OCI-M1 (cell line): ENCODE results near the gene UBTD1.
"Not testable (repeated sequence)": the region's sequence is repeated elsewhere in the genome, so short reads cannot be mapped to it uniquely, and the experiment has no call there.

Source experiments
- DNase-seq: peaks from one replicate; lab custom pipeline; 2025; lab: John Stamatoyannopoulos, UW

Gene UBTD1, protein sequence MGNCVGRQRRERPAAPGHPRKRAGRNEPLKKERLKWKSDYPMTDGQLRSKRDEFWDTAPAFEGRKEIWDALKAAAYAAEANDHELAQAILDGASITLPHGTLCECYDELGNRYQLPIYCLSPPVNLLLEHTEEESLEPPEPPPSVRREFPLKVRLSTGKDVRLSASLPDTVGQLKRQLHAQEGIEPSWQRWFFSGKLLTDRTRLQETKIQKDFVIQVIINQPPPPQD

DNA sequence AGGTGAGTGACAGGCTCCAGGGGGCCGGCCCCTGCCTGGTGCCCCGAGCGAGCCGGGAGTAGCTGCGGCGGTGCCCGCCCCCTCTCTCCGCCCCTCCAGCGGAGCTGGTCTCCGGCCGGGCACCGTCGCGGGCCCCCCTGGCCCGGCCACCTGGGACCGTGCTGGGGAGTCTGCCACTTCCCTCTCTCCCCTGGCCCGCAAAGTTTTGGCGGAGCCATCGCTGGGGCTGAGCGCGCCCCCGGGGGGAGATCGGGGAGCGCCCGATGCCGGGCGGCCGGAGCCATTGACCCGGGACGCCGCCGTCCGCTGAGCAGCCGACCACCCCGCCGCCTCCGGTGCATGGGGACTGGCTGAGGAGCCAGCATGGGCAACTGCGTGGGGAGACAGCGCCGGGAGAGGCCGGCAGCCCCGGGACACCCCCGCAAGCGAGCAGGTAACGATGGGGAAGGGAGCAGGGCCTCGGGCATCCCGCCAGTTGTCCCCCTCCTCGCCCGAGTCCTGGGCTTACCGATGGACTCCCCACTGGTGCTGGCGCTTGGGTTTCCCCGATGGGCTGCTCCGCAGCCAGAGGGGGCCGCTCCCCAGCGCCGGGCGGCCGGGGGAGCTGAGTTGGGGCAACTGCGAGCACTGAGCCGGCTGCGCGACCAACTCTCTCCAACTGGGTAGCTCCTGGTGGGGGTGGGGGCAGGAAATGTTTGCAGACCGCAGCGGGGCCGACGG lies at the start of gene UBTD1:
Gene UBTD1 (plus strand): TSS at position 84 of the 720 bp plus-strand sequence. CDS start 280 bp downstream, at position 364.
- peak; percentile 58 for DNase-seq

DNA sequence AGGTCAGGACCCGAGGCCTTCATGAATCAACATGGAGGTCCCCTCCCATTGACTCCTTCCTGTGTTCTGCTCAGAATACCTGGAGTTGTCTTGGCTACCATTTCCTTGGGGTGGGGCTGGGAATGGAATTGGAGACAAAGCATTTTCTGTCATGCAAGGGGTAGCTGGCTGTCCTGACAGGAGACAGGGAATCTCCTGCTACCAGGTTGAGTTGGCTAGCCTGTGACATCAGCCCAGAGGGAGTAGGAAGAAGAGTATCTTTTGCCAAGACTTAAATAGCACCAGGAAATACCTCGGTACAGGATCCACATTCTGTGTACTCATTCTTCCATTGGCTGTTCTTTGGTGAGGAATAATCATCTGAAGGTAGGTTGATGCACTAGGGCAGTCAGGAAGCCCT lies 47.9 kb upstream of the UBTD1 start:
- DNase-seq, result no peak

DNA sequence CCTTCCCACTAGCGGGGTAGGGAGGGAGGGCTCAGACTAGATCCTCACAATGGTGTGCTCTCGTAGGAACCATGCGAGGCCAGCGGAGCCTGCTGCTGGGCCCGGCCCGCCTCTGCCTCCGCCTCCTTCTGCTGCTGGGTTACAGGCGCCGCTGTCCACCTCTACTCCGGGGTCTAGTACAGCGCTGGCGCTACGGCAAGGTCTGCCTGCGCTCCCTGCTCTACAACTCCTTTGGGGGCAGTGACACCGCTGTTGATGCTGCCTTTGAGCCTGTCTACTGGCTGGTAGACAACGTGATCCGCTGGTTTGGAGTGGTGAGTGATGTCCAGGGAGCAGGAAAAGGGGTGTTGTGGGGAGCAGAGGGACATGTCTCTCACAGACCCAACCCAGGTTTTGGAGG lies 47.1 kb upstream of the UBTD1 start:
- DNase-seq, result no peak

DNA sequence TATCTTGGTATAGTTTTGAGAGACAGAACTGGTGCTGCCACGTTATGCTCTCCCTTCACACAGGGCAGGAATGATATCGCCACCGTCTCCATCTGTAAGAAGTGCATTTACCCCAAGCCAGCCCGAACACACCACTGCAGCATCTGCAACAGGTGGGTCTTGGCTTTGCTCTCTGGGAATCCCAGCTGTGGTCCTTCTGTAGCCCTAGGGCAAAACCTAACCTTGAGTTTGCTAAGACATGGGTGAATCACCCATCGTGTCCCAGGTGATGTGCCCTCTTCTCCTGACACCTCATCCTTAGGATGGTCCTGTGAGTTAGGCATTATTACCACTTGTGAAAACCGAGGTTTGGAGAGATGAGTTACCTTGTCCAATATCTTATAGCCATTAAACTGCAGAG lies 46.4 kb upstream of the UBTD1 start:
- no peak for DNase-seq

DNA sequence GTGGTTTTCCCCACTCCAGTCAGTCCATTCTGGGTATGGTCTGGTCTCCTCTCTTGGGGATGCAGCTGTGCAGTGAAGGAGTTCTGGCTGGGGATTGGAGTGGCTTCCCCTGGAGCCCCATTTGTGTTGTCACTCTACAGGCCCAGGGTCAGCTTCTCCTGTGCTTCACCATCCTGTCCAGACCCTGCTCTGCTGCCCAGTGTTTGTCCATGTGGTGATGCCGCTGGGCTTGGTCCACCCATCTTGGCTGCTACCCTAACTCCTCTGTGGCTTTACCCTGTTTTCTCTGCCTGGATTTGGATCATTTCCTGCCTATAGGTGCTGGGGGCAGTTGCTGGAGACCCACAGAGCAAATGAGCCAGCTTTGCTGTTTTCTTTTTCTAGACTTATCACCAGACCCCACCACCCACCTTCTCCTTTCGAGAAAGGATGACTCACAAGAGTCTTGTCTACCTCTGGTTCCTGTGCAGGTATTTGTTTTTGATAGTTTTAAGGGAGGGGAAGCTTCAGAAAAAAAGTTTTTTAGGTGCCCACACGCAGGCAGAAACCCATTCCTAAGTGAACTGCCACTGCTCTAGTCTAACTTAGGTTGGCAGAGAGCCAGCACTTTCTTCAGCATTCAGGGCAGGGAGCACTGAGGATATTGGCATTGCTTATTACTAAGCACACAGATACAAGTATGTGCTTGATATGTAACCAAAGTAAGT lies 44.2 kb upstream of the UBTD1 start:
- peak; percentile 17 for DNase-seq

DNA sequence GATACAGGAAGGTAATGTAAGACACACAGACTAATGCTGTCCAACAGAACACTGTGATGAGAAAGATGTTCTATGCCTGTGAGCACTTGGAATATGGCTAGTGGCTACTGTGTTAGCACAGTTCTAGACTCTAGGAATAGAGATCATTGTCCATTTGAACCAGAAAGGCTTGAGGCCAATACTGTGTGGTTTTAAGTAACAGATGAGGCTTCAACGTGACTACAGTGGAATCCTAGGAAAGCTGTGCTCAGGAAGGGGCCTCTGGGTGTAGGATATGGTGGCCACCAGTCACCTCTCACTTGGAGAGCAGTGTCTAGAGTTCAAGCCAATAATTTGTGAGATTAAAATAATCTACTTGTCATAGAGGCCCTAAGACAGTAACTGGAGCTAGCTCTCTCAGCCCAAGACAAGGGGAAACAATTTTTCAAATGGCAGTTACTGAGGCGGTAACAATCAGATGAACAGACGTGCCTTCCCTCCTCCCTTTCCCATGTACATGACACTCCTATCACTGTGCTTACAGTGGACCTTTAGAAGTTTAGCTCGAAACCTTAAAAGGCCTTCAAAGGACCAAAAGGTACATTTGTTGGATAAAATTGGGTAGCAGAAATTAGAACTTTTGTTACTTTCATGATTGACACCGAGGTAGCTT lies 42.6 kb upstream of the UBTD1 start:
- no peak for DNase-seq

DNA sequence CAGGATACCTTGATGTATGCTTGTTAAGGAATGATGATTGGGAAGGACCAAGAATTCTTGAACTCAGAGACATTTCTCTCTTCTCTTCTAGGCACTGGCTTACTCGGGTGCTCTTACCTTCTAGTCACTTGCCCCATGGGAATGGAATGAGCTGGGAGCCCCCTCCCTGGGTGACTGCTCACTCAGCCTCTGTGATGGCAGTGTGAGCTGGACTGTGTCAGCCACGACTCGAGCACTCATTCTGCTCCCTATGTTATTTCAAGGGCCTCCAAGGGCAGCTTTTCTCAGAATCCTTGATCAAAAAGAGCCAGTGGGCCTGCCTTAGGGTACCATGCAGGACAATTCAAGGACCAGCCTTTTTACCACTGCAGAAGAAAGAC lies 42.0 kb upstream of the UBTD1 start:
- no peak for DNase-seq

DNA sequence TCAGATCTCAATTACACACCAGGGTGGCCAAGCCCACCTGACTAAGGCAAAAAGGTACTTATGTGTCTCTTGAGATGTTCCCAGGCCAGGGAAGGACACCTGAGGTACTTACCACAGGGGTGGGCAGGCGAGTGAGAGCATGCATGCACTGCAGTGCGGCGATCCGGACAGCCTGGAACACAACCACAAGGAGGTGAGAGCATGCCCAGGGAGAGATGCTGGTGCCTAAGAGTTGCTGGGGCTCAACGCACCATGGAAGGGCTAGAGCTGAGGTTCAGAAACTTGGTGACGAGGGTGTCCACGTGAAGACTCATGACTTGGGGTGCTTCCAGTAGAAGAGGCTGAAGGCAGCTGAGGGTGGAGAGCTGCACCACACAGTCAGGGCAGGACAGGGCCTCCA lies 39.6 kb upstream of the UBTD1 start:
- DNase-seq, result no peak

DNA sequence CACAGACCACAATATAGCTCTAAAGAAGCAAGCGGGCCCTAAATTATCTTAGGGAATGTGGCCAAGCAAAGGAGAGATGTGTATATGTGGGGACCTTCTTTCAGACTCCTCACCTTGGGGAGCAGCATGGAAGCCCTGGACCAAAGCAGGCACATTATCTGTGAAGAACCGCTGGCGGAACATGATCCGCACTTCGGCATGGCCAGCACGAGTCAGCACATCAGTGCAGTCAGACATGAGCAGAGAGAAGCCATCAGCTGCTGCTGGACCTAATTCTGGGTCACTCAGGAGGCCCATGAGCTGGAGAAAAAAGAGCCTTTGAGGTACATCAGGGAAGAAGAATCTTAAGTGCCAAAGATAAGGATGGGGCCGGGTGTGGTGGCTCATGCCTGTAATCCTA lies 38.8 kb upstream of the UBTD1 start:
- no peak for DNase-seq

DNA sequence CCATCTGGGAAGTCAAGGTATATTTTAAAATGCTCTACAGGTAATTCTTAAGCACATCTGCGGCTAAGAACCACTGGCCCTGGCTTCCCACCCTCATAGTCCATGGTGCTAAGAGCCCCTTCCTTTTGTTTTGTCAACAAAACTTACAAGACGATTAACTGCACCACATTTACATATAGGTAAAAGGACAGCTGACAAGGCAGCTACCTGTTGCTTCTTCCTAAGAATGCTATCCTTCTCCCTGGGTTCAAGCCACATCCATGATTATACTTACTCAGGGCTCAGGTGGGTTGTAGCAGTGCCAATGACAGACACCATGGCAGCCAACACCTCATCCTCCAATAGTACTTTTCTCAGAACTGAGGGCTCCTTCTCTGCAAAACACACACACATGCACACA lies 36.4 kb upstream of the UBTD1 start:
- no peak for DNase-seq

DNA sequence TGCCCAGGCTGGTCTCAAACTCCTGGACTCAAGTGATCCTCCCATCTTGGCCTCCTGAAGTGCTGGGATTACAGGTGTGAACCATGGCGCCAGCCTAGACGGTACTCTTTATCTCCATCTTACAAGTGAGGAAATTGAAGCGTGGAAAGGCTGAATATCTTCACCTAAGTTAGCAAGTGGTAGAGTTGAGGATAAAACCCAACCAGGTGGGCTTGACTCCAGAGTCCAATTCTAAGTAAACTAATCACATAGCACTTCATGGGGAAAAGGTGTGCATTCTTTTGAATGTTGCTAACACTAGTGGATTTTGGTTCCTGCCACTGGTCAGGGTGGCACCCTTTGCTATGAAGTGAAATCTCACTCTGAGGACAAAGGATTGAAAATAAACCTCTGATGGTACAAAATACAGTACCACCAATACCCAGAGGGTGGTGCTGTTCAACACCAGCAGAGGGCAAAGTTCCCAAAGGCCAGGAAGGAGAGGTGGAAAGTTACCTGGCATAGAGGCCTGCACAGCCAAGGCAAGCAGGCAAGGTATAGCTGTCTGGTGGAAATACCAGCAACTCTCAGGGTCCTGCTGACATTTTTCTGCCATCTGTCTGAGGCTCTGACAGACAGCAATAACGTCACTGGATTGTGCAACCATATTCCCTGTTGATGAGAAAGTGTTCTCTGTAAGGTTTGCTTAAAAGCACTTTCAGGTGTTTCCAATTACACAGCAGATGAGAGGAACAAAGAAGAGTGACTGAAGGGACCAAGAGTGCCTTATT lies 35.2 kb upstream of the UBTD1 start:
- DNase-seq, result peak; percentile 73

DNA sequence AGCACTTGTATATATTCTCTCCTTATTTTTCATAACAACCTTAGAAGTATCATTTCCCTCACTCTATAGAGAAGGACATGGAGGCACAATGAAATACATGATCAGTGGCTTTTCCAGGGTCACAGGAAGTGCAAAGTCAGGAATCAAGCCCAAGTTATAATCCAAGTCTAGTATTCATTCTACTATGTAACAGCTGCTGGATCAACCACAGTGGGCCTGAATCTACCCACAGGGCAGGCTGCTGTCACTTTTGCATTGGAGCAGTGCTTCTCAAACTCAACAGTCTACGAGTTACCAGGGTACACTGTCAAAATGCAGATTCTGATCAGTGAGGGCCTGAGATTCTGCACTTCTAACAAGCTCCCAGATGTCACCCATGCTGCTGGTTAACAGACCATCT lies 34.5 kb upstream of the UBTD1 start:
- DNase-seq, result no peak

DNA sequence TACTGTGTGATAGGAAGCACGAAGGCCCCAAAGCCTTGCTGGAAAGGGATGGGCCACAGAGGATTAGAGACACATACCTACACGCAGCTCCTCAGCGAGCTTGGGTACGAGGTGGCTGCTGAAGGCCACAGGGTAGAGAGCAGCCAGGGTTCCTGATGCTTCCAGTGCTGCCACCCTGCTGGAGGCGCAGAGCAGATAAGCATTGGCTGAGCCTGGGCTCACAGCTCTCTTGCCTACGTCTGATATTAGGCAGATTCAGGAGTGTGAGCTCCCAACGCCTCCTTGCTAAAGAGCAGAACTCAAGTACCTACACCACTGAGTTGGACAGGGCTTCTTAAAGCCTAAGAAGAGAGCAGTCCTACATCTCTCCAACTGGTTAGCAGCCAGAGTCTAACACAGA lies 32.7 kb upstream of the UBTD1 start:
- no peak for DNase-seq

DNA sequence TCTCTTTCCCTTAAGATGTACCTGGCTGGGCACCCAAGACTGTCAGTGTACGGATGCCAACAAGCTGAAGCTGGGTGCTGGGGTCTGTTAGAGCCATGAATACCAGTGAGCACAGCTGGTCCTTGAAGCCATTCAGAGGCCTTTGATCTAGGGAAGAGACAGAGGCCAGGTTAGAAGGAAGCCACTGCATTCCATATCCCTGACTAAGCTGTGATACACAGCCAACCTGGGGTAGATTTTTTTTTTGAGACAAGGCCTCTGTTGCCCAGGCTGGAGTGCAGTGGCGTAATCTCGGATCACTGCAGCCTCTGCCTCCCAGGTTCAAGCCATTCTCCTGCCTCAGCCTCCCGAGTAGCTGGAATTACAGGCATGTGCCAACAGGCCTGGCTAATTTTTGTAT lies 32.0 kb upstream of the UBTD1 start:
- DNase-seq, result no peak

DNA sequence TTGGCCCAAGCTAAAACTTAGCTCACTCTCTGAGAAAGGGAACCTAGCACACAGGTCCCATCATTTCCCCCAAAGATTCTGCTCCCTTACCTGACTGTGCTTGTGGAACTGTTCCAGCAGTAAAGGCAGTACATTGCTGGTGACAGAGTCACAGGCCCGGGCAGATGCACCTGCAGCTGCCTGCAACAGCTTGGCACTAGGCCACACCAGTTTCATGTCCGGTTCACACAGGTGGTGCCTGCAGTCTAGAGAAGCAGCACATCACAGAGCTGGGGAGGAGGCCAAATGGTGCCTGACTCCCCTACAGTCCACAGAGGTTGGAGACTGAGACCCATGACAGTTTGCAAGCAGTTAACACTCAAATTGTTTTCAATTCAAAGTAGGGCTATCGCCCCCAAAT lies 30.6 kb upstream of the UBTD1 start:
- DNase-seq, result no peak

DNA sequence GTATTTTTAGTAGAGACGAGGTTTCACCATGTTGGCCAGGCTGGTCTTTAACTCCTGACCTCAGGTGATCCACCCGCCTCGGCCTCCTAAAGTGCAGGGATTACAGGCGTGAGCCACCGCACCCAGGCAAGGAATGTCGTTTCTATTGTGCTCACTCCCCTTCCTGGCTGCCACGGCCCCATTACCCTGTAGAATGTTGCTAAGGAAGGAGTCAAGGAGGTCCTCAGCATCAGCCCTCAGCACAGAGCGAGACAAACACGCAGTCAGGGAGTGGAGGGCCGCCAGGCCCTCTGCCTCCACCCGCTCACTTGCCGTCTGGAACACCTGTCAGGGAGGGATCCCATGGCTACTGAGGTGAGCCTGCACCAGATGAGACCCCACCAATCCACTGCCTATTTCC lies 29.9 kb upstream of the UBTD1 start:
- DNase-seq, result not testable (repeated sequence)

DNA sequence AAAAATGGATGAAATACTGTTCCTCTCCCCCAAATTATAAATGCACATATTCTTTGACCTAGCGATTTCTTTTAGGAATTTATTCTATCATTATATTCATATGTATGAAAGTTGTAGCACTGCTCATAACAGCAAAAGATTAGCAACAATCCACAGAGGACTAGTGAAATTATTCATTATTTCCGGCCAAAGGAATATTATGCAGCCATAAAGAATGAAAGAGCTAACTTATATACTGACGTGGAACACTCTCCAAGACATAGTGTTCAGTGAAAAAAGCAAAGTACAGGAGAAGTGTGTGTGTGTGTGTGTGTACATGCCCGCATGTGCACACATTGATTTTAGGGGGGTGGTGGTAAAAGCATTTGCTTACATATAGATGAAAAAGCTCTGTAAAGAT lies 23.8 kb upstream of the UBTD1 start:
- DNase-seq, result no peak

DNA sequence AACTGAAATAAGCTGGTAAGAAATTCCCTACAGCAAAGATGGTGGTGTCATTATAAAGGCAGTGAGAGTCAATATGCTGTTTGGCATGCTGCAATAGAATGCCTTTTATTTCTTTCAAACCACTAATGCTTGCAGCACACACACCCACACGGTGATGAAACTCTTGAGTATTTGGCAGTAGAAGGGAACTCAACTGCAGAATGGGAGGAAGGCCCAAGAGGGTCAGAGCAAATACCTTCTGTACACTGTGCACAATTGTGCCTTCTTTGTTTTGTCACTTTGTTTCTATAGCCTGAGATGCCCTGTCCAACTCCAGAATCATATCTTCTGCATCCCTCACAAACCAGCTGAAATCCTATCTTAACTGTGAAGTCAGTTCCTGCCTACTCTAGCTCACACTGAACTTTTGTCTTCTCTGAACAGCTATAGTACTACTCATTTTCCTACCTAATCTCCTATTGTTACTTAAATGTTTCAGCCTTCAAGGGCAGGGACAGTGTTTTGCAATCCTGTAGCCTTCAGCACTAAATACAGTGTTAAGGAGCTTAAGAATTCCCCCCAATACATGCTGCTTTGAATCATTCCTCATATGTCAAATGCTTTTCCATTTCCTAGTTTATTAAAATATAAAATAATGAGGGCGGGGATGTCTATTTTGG lies 22.7 kb upstream of the UBTD1 start:
- DNase-seq, result no peak

DNA sequence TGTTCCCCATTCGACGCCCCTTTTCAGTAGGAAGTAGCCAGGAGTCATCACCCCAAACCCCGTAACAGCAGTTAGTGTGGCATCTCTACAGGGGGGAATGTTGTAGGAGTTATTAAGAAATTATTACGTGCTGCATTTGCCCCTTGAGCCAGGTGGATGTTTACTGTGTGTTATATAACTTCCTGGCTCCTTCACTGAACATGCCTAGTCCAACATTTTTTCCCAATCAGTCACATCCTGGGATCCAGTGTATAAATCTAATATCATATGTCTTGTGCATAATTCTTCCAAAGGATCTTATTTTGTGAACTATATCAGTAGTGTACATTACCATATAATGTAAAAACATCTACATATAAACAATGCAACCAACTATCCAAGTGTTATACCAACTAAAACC lies 19.3 kb upstream of the UBTD1 start:
- DNase-seq, result not testable (repeated sequence)

DNA sequence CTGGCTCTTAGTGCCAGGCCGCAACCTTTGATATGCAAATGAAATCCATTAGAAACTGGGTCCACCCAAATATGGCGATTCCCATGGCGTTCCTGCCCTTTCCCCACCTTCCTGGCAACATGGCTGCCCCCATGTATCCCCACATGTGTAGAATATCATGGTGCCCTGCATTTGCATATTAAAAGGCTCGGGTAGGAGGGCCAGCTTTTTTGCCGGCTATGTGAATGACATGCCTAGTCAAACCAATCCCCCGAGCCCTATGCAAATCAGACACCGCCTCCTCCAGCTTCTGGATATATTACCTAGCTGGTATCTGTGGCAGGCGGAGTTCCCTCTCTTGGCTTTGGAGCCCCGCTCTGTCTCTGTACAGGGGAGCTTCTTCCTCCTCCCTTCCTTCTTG lies 18.8 kb upstream of the UBTD1 start:
- DNase-seq, result no peak

DNA sequence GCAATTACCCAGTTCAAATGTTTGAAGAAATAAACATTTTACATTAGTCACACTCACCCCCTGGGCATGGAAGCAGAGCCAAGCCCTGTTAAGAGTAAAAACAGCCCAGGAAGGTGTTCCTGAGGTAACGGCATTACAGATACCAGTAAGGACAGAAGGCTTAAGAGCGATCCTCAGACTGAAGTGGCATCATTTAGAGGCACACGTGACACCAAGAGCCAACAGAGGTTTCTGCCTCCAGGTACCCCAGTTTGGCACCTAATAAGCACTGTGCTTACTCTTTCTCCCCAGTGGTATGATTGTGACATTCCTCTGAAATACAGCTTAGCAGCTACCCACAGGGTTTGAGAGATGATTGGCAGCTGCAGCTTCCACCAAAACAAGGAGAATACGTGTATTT lies 17.7 kb upstream of the UBTD1 start:
- DNase-seq, result no peak

DNA sequence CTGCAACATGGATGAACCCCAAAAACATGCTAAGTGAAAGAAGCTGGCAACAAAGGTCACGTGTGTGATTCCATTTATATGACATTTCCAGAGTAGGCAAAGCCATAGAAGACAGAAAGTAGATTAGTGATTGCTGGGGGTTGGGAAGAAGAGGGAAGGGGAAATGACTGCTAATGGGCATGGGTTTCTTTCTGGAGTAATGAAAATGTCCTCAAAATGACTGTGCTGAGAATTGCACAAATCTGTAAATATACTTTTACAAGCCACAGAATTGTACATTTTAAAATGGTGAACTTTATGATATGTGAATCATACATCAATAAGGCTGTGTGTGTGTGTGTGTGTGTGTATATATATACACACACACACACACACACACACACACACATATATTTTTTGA lies 16.3 kb upstream of the UBTD1 start:
- no peak for DNase-seq
